Body of pancreas (tissue), 4 donors: ENCODE results near the gene SSU72. TPM values are rescaled to one million over a fixed set of nuclear protein-coding genes. Genes with fewer than 3 reads are reported as not detected.
A peak's percentile ranks its signal among the peaks of the same experiment; 100 is the strongest.

Experiments
- ATAC-seq: fragments of 150-250 bp; one replicate; pipeline ENCODE4 v1.9.1; 2016
- DNase-seq, 4 donors: peaks; one replicate each; pipeline ENCODE4 v3.0.0-alpha.2; 2019
- H3K27ac ChIP-seq, 4 donors: fragments of 200-600 bp; sonication (generic); 1 replicate in 3 of 4; 2 replicates in 1 of 4; pipeline versions ENCODE4 v1.5.1 to v1.6.1; 2016 to 2019; ENCODE audit warnings: mild to moderate bottlenecking in 1 of 4, mixed read lengths in 1 of 4, moderate library complexity in 1 of 4
- H3K27me3 ChIP-seq, 2 donors: fragments of 200-600 bp; sonication (generic); one replicate each; pipeline ENCODE4 v1.6.0; 2016; ENCODE audit warnings: mild to moderate bottlenecking in 1 of 2
- H3K36me3 ChIP-seq, 2 donors: fragments of 200-600 bp; sonication (generic); replicated peaks in 1 of 2; 2 replicates each; pipeline ENCODE4 v1.5.1; 2016; ENCODE audit warnings: low read depth in 2 of 2; ENCODE audit not compliant: insufficient read depth in 1 of 2
- H3K4me1 ChIP-seq: fragments of 200-600 bp; sonication (generic); one replicate; pipeline ENCODE4 v1.6.0; 2016
- H3K4me3 ChIP-seq, 2 donors: fragments of 200-600 bp; sonication (generic); 1 replicate in 1 of 2; 2 replicates in 1 of 2; pipeline ENCODE4 v1.5.1; 2016 to 2019
- H3K9me3 ChIP-seq, 3 donors: fragments of 200-600 bp; sonication (generic); 1 replicate in 2 of 3; 2 replicates in 1 of 3; pipeline ENCODE4 v1.5.1; 2016
- POLR2A ChIP-seq, 3 donors: fragments of 450-650 bp; IDR thresholded peaks; one replicate each; pipeline ENCODE4 v1.6.1; 2016; ENCODE audit warnings: antibody characterized with exemption in 3 of 3, mild to moderate bottlenecking in 2 of 3
- WGBS, 2 donors: methylation state at CpG; one replicate each; pipeline ENCODE4 v1.1.5; 2017; 5-methylcytosine and 5-hydroxymethylcytosine counted together
- intact Hi-C: fragments of 100-400 bp; cut with DNase I; formaldehyde crosslinking; loops from one replicate; pipeline ENCODE4 v1.15.1; 2023
- total RNA-seq, 2 donors: library from RNA; depleted of rRNA; stranded (reverse); fragments of >200 nt; gene quantifications; one replicate each; pipeline ENCODE4 v1.1.0, GENCODE V29; 2016
- TF ChIP-seq, protein P1 (sequence below), 7 experiments: fragments of 450-650 bp in 4 of 7; fragments of 200-600 bp in 3 of 7; sonication (generic) in 3 of 7; IDR thresholded peaks; one replicate each; pipeline ENCODE4 v1.5.1; 2016 to 2019; ENCODE audit warnings: antibody characterized with exemption in 7 of 7

The SSU72 gene
- total RNA-seq, 2 donors from 2014 or later = 82.1 to 113 TPM

- ATAC-seq = no peak
- no peak for DNase-seq
- intact Hi-C loops = no loop called here
- Histone ChIP-seq H3K4me3 (no peak overlapping the region), H3K9me3 (no peaks in the 10 kb centered on the region), H3K27me3 (no peaks in the 10 kb centered on the region), H3K27ac (no peak overlapping the region), H3K36me3 (peaks cover 0 to 2% of the 10 kb centered on the region in 2 donors), H3K4me1 (peaks cover 12% of the 10 kb centered on the region)
- 91 to 95% methylated on average over 31 to 34 of the region's 37 CpGs for WGBS, 2 donors
- TF ChIP-seq, protein P1, sequence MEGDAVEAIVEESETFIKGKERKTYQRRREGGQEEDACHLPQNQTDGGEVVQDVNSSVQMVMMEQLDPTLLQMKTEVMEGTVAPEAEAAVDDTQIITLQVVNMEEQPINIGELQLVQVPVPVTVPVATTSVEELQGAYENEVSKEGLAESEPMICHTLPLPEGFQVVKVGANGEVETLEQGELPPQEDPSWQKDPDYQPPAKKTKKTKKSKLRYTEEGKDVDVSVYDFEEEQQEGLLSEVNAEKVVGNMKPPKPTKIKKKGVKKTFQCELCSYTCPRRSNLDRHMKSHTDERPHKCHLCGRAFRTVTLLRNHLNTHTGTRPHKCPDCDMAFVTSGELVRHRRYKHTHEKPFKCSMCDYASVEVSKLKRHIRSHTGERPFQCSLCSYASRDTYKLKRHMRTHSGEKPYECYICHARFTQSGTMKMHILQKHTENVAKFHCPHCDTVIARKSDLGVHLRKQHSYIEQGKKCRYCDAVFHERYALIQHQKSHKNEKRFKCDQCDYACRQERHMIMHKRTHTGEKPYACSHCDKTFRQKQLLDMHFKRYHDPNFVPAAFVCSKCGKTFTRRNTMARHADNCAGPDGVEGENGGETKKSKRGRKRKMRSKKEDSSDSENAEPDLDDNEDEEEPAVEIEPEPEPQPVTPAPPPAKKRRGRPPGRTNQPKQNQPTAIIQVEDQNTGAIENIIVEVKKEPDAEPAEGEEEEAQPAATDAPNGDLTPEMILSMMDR (IDR thresholded peaks at IDR 0.05) = no peak
- TF ChIP-seq POLR2A (IDR thresholded peaks at IDR 0.05) = no peak
These were observed 32.5 kb downstream of the SSU72 start for GRCh38 chr1:1541956-1542765.

DNA sequence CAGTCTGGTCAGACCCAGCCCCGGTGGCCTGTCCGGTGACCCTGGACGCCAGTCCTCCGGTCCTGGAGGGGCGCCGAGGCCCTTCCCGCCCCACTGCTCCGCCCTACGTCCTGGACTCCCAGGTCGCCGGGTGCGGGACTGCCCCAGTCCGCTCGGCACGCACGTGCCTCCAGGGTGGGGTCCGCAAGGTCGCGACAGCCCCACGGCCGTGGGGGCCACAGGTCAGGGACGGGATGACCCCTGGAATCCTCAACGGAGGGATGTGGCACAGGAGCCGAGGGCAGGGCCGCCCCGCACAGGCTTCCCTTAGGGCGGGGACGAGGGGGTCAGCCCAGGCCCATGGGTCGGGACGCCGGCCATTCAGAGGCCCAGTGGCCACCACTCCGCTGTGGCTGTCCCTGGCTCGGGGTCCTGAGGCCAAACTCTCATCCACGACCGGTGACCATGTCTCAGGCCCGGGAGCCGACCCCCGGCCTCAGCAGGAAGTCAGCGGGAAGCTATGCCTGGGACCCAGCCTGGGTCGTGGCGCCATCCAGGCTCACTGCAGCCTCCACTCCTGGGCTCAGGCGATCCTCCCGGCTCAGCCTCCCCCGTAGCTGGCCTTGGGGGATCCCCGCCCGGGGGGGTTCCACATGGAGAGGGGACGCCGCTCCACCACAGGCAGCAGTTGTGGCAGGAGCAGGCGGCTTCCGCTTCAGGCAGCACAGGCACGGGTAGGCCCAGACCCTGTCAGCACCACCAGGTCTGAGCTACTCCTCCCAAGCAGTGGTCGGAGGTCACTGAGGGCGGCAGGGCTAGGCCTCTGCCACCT lies 33.6 kb downstream of the SSU72 start:
- 61% methylated on average over 32 of the region's 53 CpGs; no CpG with 5 or more reads in 1 of the 2 donors for WGBS, 2 donors

DNA sequence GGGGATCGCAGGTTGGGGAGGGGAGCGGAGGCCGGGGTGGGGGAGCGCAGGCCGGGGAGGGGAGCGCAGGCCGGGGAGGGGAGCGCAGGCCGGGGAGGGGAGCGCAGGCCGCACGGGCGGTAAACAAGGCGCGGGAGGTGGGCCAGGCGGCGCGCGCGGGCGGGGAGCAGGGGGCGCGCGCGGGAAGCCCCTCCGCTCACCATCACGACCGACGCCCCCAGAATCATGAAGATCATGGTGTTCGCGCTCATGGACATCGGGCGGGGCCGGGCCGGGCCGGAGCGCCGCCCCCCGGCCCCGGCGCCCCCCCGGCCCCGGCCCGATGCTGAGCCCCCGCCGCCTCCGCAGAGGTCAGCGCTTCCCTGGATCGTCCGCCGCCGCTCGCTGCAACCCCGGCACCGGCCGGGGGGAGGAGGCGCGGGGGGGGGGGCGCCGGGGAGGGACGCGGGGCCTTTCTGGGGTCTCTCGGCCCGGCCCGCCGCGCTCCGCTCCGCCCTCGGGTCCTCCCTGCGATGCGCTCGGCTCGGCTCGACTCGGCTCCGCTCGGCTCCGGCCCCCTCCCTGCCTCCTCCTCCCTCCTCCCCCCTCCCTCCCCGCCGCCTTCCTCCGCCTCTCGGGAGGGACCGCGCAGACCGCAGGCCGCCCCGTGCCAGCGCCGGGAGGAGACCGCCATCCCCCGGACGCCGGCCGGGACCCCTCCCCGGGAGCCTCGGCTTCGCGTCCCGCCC lies 34.4 kb downstream of the SSU72 start, which contains the start of gene TMEM240:
Gene TMEM240, minus strand, starts transcription at position 535 of the 728 bp plus-strand sequence. Its CDS starts 278 bp downstream, at position 257.
- peaks cover 12% of the 10 kb centered on the region for H3K4me1 ChIP-seq
- H3K9me3 ChIP-seq = no peaks in the 10 kb centered on the region
- H3K27me3 ChIP-seq = no peaks in the 10 kb centered on the region
- TF ChIP-seq POLR2A (IDR thresholded peaks at IDR 0.05) = no peak
- TF ChIP-seq, protein P1 (IDR thresholded peaks at IDR 0.05) = no peak
- intact Hi-C loops = no loop called here
- no peak within 1 kb of the TSS for H3K27ac ChIP-seq
- peaks cover 0 to 2% of the 10 kb centered on the region in 2 donors for H3K36me3 ChIP-seq
- DNase-seq = peak; percentile 41 to 61 (median 54)
- H3K4me3 ChIP-seq = no peak within 1 kb of the TSS
- WGBS, 2 donors = 0 to 15% methylated on average over 5 to 37 of the region's 100 CpGs
- ATAC-seq = peak; percentile 57

More for the DNA sequence above, 33.6 kb downstream of the SSU72 start:
- no peak overlapping the region for H3K4me3 ChIP-seq
- H3K36me3 ChIP-seq = peaks cover 0 to 2% of the 10 kb centered on the region in 2 donors
- no peaks in the 10 kb centered on the region for H3K27me3 ChIP-seq
- peaks cover 12% of the 10 kb centered on the region for H3K4me1 ChIP-seq
- DNase-seq (no peak), ATAC-seq (no peak)
- intact Hi-C loops = no loop called here
- no peaks in the 10 kb centered on the region for H3K9me3 ChIP-seq
- H3K27ac ChIP-seq = no peak overlapping the region
- TF ChIP-seq POLR2A (IDR thresholded peaks at IDR 0.05) = no peak
- TF ChIP-seq, protein P1 (IDR thresholded peaks at IDR 0.05) = no peak

- ATAC-seq = no peak
- intact Hi-C loops = no loop called here
- H3K4me3 ChIP-seq = no peak overlapping the region
- 34 to 35% methylated on average over 32 to 39 of the region's 66 CpGs for WGBS, 2 donors
- no peaks in the 10 kb centered on the region for H3K9me3 ChIP-seq
- peaks cover 12% of the 10 kb centered on the region for H3K4me1 ChIP-seq
- H3K27me3 ChIP-seq = no peaks in the 10 kb centered on the region
- TF ChIP-seq POLR2A (IDR thresholded peaks at IDR 0.05) = no peak
- TF ChIP-seq, protein P1 (IDR thresholded peaks at IDR 0.05) = no peak
- DNase-seq = peak in 1 of 4 donors; percentile 28
- peaks cover 0 to 2% of the 10 kb centered on the region in 2 donors for H3K36me3 ChIP-seq
- H3K27ac ChIP-seq = no peak overlapping the region
These were observed 35.2 kb downstream of the SSU72 start for GRCh38 chr1:1539310-1540089.
